GM18870 (cell line): ENCODE results near the gene CRAMP1.

Experiments used
- ATAC-seq: cut with Tn5 transposase; IDR thresholded peaks from one replicate; pipeline ENCODE4 v1.9.1; 2021; ENCODE audit warnings: moderate library complexity; ENCODE audit not compliant: unreplicated experiment

The CRAMP1 gene

DNA sequence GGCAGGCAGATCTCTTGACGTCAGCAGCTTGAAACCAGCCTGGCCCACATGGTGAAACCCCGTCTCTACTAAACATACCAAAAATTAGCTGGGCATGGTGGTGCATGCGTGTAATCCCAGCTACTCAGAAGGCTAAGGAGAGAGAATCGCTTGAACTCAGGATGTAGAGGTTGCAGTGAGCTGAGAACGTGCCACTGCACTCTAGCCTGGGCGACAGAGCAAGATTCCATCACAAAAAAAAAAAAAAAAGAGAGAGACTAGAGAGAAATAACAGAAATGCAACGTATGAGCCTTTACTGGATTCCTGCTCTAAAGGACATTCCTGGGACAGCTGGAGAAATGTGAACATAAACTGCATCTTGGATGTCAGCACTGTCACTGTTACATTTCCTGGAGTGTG lies 11.1 kb upstream of the CRAMP1 start:
- no peak for ATAC-seq

DNA sequence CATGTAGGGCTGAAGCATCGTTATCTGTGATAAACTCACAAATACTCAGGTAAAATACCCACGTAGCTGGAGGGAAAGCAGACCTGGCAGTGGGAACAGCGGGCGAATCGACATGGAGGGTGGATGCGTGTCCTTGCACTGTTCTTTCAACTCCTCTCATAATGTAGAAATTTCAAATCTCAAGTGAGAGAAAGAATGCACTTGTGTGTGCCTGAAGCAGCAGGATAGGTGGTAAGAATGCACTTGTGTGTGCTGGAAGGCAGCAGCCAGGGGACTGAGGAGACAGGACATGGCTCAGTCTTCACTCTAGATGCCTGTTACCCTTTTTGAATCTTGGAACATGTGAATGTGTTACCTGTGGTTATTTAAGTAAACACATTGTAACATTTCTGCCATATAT lies 10.7 kb upstream of the CRAMP1 start:
- no peak for ATAC-seq

DNA sequence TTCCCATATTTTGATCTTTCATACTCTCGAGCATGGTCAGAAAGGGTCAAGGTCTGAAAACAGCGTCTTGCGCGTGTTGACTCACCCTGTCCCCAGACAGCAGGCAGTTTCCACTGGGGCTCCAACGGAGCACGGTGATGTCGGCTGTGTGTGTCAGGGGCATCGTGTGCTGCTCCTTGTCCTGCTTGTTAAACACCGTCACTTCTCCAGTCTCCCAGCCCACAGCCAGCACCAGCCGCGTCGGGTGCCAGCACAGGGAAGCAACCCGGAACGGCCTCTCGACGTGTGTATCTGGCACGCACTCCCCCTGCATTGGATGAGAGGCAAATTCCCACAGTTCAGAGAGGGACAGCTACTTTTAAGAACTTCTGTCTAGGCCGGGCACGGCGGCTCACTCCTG lies 9.9 kb upstream of the CRAMP1 start:
- ATAC-seq: no peak

DNA sequence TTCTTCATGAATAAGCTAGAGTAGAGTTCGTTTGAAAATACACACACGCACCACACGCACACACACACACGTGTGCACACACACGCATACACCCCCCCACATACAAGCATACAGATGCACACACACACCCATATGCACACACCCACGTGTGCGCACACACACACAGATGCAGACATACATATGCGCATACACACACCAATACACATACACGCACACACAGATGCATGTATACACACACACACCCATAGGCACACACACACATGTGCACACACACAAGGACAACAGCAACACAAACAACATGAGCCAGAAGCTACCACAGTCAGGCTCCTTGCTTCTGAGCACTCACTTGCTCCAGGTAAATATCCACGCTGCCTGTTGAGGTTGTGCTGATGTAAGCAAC lies 5.4 kb upstream of the CRAMP1 start:
- ATAC-seq: no peak

DNA sequence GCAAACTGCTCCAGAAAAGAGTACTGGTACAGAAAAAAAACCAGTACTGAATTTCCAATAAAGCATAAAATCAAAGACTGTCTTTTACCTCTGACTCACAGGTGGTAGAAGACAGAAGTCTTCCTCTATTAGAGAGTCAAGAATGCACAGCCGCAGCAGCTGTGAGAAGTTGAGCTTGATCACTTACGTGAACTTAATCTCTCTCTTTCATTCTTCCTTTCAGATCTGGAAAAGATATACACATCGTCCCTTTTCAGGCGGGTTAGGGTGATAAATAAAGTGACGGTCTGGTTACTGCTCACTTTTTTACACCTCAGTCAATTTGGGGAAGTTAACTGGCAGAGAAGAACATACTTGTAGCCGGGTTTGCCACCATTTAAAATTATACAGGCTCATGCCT lies 4.2 kb upstream of the CRAMP1 start:
- ATAC-seq: no peak

DNA sequence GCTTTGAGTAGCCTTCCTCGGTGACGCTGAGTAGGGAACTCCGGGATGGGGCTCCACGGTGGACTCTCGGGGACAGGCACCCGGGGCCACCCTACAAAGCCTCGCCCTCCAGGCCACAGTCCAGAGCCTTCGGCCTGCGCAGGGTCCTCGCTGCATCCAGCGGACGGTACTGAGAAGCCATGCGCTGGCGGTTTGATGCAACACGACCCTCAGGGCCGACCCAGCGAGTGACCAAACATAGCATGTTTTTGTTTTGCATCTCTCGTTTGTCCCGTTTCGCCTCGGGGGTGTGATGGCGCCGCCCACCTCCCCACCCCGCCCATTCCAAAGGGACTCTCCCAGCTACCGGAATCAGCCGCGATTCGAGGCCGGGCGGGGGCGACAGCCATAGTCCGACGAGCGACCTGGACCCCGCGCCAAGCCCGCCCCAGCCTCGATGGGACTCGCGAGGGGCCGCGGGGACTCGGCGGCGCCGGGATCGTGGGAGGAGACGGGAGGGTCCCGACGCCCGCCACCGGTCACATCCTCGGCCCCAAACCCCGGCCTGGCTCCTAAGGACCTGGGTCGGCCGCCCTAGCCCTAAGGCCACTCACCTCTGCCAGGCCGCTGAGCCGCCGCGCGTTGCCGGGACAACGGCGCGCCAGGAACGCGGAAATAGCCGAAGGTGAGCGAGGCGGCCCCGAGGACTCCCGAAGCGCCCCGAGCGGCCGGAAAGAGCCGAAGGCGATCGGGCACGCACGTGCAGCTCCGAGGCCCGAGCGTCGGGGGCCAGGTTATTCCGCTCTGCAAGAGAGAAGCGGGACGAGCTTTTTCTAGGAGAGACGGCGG lies 1.9 kb upstream of the CRAMP1 start:
- no peak for ATAC-seq

DNA sequence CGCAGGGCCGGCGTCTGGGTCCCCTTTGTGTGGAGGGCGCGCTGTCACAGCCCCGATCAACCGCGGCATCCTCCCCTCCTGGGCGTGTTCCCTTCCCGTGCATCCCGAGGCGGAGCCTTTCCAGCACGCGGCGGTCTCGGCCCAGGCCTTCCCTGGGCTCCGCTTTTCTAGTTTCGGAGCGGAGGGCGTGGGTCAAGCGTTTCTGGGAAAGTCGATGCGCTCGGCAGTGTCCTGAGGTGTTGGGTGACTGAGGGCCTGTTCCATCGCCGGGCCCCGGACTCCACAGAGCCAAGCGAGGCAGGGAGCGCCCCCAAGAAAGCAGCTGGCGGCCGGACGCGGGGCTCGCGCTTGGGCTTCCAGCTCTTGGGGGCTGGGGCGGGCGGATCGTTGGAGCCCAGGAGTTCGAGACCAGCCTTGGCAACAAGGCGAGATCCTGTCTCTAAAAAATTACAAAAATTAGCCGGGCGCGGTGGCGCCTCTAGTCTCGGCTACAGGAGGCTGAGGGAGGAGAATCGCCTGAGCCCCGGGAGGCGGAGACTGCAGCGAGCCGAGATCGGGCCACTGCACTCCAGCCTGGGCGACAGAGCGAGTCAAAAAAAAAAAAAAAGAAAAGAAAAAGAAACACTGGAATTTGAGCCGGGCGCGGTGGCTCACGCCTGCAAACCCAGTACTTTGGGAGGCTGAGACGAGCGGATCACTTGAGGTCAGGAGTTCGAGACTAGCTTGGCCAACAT lies 1.1 kb upstream of the CRAMP1 start:
- no peak for ATAC-seq

DNA sequence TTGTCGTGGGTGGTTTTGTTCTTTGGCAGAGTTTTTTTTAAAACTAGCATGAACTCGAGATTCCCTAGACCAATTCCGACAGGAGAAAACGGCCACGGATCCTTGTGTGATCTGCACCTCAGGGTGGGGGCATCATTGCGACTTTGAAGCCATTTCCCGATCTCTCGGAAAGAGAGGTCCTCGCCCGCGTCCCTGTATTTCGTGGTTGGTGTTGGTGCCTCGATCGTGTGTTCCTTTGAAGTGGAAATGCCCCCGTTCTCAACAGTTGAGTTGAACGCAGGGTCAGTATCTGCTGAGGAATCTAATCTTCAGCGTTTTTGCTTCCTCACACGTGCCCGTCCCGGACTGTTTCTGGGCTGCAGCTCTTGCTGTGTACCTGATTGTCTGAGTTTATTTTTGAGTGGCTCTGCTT lies 1.1 kb downstream of the CRAMP1 start:
- ATAC-seq: no peak

DNA sequence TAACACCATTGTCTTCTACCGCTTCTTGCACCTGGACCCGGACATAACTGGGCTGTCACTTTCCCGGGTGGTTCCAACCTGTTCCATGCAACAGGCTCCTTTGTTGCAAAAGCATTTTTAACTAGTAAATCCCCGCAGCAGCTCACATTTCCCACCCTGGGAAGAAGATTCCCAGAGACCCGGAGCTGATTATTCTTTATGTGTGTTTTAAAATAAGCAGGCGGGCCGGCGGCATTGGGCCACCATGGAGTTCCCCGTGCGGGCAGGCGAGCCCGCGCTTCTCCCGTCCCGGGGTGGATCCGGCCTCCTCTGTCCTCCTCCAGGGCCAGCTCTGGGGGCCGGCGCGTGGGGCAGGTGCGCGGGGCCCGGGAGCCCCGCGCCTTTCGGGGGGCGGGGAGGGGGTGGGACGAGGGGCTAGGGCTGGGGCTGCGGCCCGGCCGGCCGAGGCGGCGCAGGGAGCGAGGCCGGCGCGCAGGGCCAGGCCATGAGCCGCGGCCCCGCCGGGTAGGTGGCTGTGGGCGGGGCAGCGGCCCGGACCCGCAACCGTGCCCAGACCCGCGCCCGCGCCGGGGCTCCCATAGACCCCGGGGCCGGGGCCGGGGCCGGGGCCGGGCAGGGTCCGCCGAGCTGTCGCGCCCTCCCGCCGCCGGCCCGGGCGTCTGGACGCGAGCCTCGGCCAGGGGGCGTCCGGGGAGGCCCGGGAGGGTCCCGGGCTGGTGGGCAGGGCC lies 1.7 kb downstream of the CRAMP1 start:
- no peak for ATAC-seq

DNA sequence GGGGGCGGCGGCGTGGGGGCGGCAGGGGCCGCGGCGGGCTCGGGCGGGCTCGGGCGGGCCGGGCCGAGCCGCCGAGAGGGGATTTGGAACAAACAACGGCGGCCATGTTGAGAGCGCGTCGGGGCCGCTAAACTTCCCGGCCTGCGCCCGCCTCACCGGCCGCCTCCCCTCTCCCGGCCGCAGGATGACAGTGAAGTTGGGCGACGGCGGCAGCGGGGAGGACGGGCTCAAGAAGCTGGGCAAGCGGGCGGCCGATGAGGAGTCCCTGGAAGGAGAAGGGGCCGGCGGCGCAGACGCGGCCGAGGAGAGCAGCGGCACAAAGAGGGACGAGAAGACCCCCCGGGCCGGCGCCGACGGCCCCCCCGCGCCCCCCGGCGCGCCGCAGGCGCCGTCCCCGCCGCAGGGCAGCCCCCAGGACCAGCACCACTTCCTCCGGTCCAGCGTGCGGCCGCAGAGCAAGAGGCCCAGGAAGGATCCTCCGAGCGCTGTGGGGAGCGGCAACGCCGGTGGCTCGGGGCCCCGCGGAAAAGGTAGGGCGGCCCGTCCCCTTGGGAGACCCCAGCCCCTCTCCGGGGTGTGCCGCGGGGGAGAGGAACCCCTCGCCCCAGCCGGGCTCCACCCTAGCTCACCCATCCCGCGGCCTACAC lies 2.4 kb downstream of the CRAMP1 start:
- no peak for ATAC-seq

DNA sequence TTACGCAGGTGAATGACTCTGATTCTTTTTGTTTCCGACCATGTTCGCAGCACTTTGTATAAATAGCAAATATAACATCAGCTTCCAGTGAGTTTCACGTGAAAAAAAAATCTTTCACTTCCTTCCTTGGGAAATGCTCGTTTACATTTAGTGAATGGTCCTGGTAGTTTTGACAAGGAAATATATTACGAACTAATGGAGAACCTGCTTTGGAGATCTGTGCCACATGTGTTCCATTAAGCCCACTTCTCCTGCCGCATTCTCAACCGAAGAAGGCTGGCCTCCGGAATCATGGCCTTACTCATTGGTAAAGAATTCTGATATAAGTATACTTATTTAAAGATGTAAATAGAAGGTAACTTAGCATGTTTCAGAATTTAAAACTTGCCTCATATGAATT lies 3.6 kb downstream of the CRAMP1 start:
- no peak for ATAC-seq

DNA sequence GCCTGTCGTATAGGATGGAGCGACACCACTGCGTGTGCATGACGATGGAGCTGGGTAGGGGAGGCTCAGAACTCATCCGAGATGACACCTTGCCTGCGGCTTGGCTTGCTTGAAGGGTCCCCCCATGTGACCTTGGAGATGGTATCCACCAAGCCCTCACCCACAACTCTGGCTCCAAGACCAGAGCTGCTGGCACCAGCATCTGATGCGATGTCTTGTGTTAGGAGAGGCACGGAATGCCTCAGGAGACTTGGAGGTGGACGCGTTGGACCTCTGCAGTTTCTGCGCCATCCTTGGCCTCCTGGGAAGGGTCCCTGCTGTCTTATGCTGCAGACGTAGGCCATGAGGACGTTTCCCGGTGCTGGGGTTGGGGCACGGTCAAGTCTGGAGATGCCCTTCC lies 7.8 kb downstream of the CRAMP1 start:
- ATAC-seq: no peak

DNA sequence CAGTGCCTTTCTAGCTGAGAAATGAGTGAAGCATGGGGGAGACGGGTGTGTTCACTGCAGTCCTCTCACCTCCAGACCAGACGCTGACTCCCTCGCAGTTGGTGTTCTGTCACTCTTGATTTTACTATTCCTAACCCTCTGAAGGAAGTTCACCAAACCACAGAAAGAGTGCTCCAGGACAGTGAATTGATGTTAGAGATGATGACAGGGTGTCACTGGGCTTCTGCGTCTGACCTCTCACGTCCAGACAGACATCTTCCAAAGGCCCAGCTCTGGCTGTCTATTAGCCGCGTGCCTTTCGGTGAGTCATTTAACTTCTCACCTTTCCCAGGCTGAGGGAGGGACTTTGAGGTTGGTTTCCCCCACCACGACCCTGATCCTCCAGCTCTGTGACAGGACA lies 8.2 kb downstream of the CRAMP1 start:
- ATAC-seq: no peak

DNA sequence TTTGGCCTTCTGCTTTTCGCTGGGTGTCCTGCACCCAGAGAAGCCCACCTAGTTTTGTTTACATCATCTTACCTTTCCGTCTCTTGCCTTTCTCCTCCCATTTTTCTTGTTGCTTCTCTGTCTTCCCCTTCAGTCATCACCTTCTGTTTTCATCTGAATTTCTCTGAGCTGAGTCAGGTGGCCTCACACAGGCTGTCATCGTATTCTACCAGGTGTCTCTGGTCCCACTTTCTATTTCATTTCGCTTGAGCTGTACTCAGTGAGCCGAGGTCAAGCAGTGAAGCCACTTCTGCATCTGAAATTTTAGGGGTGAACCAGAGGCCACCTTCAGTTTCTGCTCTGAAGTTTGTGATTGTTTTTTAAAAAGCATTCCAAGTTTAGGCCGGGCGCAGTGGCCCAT lies 9.7 kb downstream of the CRAMP1 start:
- no peak for ATAC-seq

DNA sequence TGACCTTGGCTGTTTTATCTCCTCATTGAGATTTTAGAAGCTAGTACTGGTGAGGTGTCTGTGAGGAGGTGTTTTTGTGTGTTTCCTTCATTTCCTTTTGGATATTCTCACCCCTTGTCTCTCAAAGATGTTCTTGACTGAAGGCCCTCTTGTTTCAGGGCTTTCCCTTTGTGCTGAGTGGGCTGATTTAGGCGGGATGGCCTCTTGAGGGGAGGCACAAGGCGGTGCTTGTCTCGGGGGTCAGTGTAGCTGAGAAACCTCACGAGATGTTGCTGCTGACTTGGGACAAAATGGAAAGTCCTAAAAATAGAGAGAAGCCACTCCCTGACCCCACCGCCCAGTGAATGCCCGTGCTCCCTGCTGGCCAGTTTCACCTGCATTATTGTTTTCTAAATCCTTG lies 14.2 kb downstream of the CRAMP1 start:
- ATAC-seq: no peak

DNA sequence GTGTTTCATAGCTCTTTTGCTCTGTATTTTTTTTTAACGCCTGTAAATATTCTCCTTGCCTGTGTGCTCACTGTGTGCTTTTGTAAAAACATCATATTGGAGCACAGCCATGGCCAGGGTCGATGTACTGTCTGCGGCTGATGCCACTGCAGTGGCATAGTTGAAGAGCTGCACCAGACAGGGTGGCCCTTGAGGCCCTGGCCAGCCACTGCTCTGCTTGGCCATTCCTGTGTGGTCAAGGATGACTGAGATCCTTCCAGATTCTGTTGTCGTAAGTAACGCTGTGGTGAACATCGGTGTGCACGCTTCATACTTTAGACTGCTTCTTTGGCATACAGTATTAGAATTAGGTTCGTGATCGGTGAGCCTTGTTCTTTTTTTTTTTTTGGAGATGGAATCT lies 14.6 kb downstream of the CRAMP1 start:
- ATAC-seq: no peak

DNA sequence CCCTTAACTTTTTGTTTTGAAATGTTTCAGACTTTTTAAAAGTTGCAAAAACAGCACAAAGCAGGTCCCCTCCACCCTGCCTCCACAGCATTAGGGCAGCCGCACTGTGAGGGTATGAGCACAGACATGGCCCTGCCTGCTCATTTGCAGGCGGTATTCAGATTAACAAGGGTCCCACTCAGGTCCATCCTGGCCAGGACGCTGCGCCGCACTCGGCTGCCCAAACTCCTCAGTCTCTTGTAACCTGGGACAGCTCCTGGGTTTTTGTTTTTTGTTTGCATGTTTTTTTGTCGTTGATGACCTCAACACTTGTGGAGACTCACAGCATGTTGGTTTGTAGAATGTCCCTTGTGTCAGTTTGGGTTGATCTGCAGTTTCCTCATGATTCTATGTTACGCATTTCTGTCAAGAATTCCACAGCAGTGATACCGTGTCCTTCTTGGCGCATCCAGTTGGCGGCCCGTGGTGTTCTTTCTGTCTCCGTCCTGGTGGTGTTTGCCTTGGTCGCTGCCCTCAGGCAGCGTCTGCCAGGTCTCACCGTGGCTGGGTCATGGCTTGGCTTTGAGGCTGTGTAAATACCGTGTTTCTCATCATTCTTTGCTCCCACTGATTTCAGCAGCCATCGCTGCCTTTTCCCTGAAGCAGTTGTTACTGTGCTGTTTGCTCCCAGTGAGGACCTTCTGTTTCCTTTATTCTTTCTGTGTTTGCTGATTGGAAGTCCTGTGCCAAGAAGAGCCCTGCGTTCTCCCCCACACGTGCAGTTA lies 18.5 kb downstream of the CRAMP1 start:
- ATAC-seq: no peak

DNA sequence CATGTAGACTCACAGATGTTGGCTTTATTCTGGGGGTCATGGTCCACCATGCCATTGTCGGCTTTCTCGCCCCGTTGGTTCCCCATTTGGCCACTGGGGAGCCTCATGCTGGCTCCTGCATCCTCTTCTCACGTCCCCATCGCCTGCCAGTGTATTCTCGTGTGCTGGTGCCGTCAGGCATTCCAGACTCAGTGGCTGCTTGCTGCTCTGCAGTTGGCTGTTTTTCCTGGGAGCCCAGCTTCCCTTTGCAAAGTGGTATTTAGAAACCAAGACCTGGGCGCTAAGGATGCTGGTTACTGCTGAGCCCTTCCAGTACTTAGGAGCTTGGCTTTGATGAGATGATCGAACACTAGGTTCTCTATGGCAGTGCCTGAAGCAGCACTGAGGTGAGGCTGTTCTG lies 19.1 kb downstream of the CRAMP1 start:
- no peak for ATAC-seq

DNA sequence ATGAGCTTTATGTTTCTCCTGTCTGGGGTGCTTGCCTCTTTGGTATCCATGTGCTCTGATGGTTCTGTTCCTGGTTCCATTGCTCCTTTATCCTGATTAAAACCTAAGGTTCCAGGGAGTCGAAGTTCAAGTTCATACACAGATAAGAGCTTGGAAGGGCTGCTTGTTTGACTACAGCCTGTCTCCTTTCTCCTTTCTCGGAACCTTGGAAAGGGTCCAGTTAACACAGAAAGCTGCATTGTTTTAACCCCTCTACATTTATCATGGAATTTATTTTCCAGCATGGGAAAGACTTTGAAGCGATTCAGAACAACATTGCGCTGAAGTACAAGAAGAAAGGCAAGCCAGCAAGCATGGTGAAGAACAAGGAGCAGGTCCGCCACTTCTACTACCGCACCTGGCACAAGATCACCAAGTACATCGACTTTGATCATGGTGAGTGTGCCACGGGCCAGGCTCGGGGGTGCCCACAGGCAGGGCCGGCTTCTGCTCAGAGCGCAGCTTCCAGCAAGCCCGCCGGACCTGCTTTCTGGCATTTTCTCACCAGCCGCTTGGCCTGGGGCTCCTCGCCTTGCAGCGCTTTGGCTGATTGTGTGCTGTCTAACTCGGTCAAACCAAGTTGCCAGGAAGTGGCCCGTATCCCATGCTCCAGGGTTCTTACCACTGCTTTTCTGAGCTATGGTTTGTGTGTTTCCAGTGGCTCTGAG lies 19.9 kb downstream of the CRAMP1 start:
- no peak for ATAC-seq

DNA sequence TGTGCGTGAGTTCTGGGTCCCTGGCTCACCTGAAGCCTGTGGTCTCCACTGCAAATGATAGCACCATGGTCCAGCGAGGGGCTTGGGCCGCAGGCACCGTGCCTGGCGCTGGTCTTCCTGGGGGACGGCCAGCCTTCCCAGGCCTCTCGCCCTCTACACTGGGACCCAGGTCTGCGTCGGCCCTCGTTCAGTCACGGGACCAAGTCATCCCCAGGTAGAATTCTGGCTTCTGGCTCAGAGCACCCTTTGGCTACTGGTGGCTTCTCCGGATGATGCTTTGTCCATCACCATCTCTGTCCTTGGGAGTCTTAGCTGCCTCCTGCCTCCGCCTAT lies 20.4 kb downstream of the CRAMP1 start:
- ATAC-seq: no peak
